GM12878 (cell line): ENCODE measurements around the gene OR11A1. TPM values are rescaled to one million over a fixed set of nuclear protein-coding genes. Genes with fewer than 3 reads are reported as not detected.

Source experiments
- ATAC-seq: fragments of 200-7000 bp; cut with Tn5 transposase; 3 replicates; pipeline ENCODE4 v1.9.1; 2020; ENCODE audit warnings: mild to moderate bottlenecking, moderate library complexity
- BruUV-seq: library from RNA; stranded (reverse); fragments of 400-500 nt; replicated peaks from 2 replicates; lab custom pipeline; 2021; lab: Mats Ljungman, UMichigan
- CTCF ChIA-PET: fragments of 300-600 bp; sonication (Branson Sonifier 250); formaldehyde crosslinking; extraction: SDS; loops from one replicate; lab custom pipeline; 2021; ENCODE audit warnings: inconsistent platforms; lab: Yijun Ruan, JAX
- POLR2A ChIA-PET: fragments of 350-600 bp; formaldehyde crosslinking; extraction: SDS; loops from one replicate; lab custom pipeline; 2021; ENCODE audit warnings: inconsistent platforms; lab: Charles Lee
- RAD21 ChIA-PET: fragments of 300-600 bp; sonication (Branson Sonifier 250); formaldehyde crosslinking; loops from one replicate; lab custom pipeline; 2023; ENCODE audit warnings: antibody characterized with exemption; ENCODE audit not compliant: unreplicated experiment; lab: Charles Lee
- SMC1A ChIA-PET: fragments of 300-600 bp; sonication (Branson Sonifier 250); formaldehyde crosslinking; loops from one replicate; lab custom pipeline; 2023; ENCODE audit not compliant: unreplicated experiment, uncharacterized antibody; lab: Charles Lee
- DNase-seq: peaks from one replicate; pipeline ENCODE4 v3.0.0-alpha.2; 2011; ENCODE audit warnings: low read depth, low spot score
- FAIRE-seq: peaks from 3 replicates; lab custom pipeline; 2011; peaks lifted over from hg19 to GRCh38; lab: Jason Lieb, UNC
- H2AFZ ChIP-seq: 2 replicates; pipeline ENCODE4 v1.6.0; 2011; ENCODE audit warnings: low read depth, low read length, control low read depth; ENCODE audit not compliant: control insufficient read depth
- H3K27ac ChIP-seq: 2 replicates; pipeline ENCODE4 v1.5.1; 2011; ENCODE audit warnings: control low read depth; ENCODE audit not compliant: control insufficient read depth, insufficient read depth
- H3K27me3 ChIP-seq, 2 experiments: replicated peaks in 1 of 2; 2 replicates each; pipeline versions ENCODE4 v1.6.0 to v1.6.1; 2011; ENCODE audit warnings: low read length in 1 of 2; ENCODE audit not compliant: control insufficient read depth in 2 of 2, insufficient read depth in 2 of 2
- H3K36me3 ChIP-seq, 2 experiments: 2 replicates each; pipeline ENCODE4 v1.5.1; 2011; ENCODE audit warnings: low read length in 1 of 2; ENCODE audit not compliant: control insufficient read depth in 2 of 2, insufficient read depth in 2 of 2
- H3K4me1 ChIP-seq: 2 replicates; pipeline ENCODE4 v1.6.1; 2011; ENCODE audit warnings: mild to moderate bottlenecking, low read length, moderate library complexity, mixed read lengths; ENCODE audit not compliant: control insufficient read depth, insufficient read depth
- H3K4me2 ChIP-seq: 2 replicates; pipeline ENCODE4 v1.6.0; 2011; ENCODE audit warnings: control low read depth; ENCODE audit not compliant: control insufficient read depth, insufficient read depth
- H3K4me3 ChIP-seq: fragments of 200-600 bp; sonication (generic); 2 replicates; pipeline ENCODE4 v1.5.1; 2016
- H3K79me2 ChIP-seq: 2 replicates; pipeline ENCODE4 v1.6.0; 2011; ENCODE audit warnings: low read length; ENCODE audit not compliant: control insufficient read depth, insufficient read depth
- H3K9ac ChIP-seq: 2 replicates; pipeline ENCODE4 v1.8.0; 2011; ENCODE audit warnings: low read length, control low read depth, mixed read lengths; ENCODE audit not compliant: control insufficient read depth, insufficient read depth
- H3K9me3 ChIP-seq: replicated peaks from 3 replicates; pipeline ENCODE4 v1.5.1; 2011; ENCODE audit warnings: mild to moderate bottlenecking, low read length; ENCODE audit not compliant: control insufficient read depth, insufficient read depth
- H4K20me1 ChIP-seq: 2 replicates; pipeline ENCODE4 v1.6.0; 2011; ENCODE audit not compliant: control insufficient read depth, insufficient read depth
- ATF7 ChIP-seq: fragments of 450-650 bp; IDR thresholded peaks from 2 replicates; pipeline ENCODE4 v1.6.1; 2016; ENCODE audit warnings: low read depth, mild to moderate bottlenecking
- CEBPB ChIP-seq, 2 experiments: fragments of 150-350 bp in 1 of 2; IDR thresholded peaks; 2 replicates each; pipeline ENCODE4 v1.6.1; 2012 to 2014; ENCODE audit warnings: low read depth in 2 of 2, low read length in 2 of 2, borderline replicate concordance in 1 of 2, inconsistent platforms in 1 of 2
- GABPA ChIP-seq: IDR thresholded peaks from 2 replicates; pipeline ENCODE4 v1.6.1; 2014; ENCODE audit warnings: antibody characterized with exemption, low read depth, mild to moderate bottlenecking, inconsistent platforms
- HDAC2 ChIP-seq: fragments of 200-600 bp; sonication (generic); IDR thresholded peaks from 2 replicates; pipeline ENCODE4 v1.6.1; 2017
- HDGF ChIP-seq: fragments of 450-650 bp; IDR thresholded peaks from 2 replicates; pipeline ENCODE4 v1.6.1; 2016; ENCODE audit warnings: antibody characterized with exemption
- IRF4 ChIP-seq: IDR thresholded peaks from 2 replicates; pipeline ENCODE4 v1.6.1; 2011; ENCODE audit warnings: low read depth, low read length
- JUNB ChIP-seq: IDR thresholded peaks from 2 replicates; pipeline ENCODE4 v1.6.1; 2016; ENCODE audit warnings: antibody characterized with exemption, mild to moderate bottlenecking
- KAT2A ChIP-seq: conservative IDR thresholded peaks from 2 replicates; pipeline ENCODE4 v1.6.1; 2011; ENCODE audit warnings: low read depth, low read length; ENCODE audit not compliant: control insufficient read depth
- MLLT1 ChIP-seq: fragments of 450-650 bp; IDR thresholded peaks from 2 replicates; pipeline ENCODE4 v1.6.1; 2016; ENCODE audit warnings: mild to moderate bottlenecking
- NKRF ChIP-seq: fragments of 450-650 bp; conservative IDR thresholded peaks from 2 replicates; pipeline ENCODE4 v1.6.1; 2017; ENCODE audit warnings: mild to moderate bottlenecking, moderate library complexity
- PAX5 ChIP-seq: IDR thresholded peaks from 2 replicates; pipeline ENCODE4 v1.6.1; 2011; ENCODE audit warnings: low read depth, low read length, borderline replicate concordance
- USF2 ChIP-seq: IDR thresholded peaks from 2 replicates; pipeline ENCODE4 v1.6.1; 2011; ENCODE audit warnings: low read depth, low read length, improper control_type of control experiment, borderline replicate concordance
- whole genome bisulfite sequencing: methylation state at CpG from one replicate; pipeline ENCODE4 v1.1.6; 2016; ENCODE audit warnings: low lambda C conversion rate; ENCODE audit not compliant: insufficient replicate concordance, insufficient coverage; ENCODE audit errors: missing lambda C conversion rate; 5-methylcytosine and 5-hydroxymethylcytosine counted together
- in situ Hi-C: fragments of 300-500 bp; cut with MboI; formaldehyde crosslinking; loops from 9 replicates; pipeline ENCODE4 v1.14.3; 2018; ENCODE audit warnings: mixed read lengths
- intact Hi-C: fragments of 100-400 bp; cut with micrococcal nuclease; formaldehyde crosslinking; loops from one replicate; pipeline ENCODE4 v1.14.2; 2022; ENCODE audit not compliant: unreplicated experiment
- polyA plus RNA-seq, 11 experiments: library from polyadenylated mRNA; depleted of rRNA in 4 of 11; unstranded in 6 of 11; stranded (reverse) in 5 of 11; fragments of >200 nt; fragmentation: Nextera tagmentation in 4 of 11; fragmentation: Illumina TruSeq in 1 of 11; extraction: Ambion mirVana in 4 of 11; extraction: Trizol in 1 of 11; gene quantifications; 1 replicate in 1 of 11; 2 replicates in 10 of 11; pipeline versions ENCODE4 v1.2.1 to v1.2.3, GENCODE V29; 2011 to 2016; ENCODE audit warnings: inconsistent platforms in 2 of 11, missing spikeins in 2 of 11, low read depth in 1 of 11
- total RNA-seq, 4 experiments: library from RNA; depleted of rRNA in 3 of 4; stranded (reverse); fragments of >200 nt in 3 of 4; fragmentation: Illumina TruSeq in 1 of 4; extraction: Trizol in 1 of 4; gene quantifications; 2 replicates each; pipeline versions ENCODE4 v1.2.1 to v1.2.3, GENCODE V29; 2013 to 2021

Gene OR11A1
- total and polyA plus RNA-seq, 10 of the 15 experiments (the other 5 are each of a cell fraction or from before 2014, with no cell fraction given): not detected

GRCh38 chr6:29494131-29494530 is 37.3 kb upstream of the OR11A1 start:
- H3K27ac ChIP-seq: no peak overlapping the region
- H3K27me3 ChIP-seq: no peaks in the 10 kb centered on the region
- H3K36me3 ChIP-seq: no peaks in the 10 kb centered on the region
- H3K9me3 ChIP-seq: no peaks in the 10 kb centered on the region
- no peaks in the 10 kb centered on the region for H3K79me2 ChIP-seq
- no peak overlapping the region for H3K9ac ChIP-seq
- RAD21 ChIA-PET: no interaction called here
- CTCF ChIA-PET: interaction anchor here (1.4 kb wide), 1 partner anchor 44 kb away, joined by 3 read pairs; no protein-coding TSS in a partner anchor
- in situ Hi-C loops: no loop called here
- no peaks in the 10 kb centered on the region for H3K4me1 ChIP-seq
- no peak for FAIRE-seq
- SMC1A ChIA-PET: interaction anchor here (0.9 to 1.8 kb wide), 2 partner anchors 11 to 78 kb away, joined by 3 read pairs; no protein-coding TSS in a partner anchor
- 17% methylated on average over 2 of the region's 2 CpGs for WGBS
- no peak overlapping the region for H3K4me3 ChIP-seq
- BruUV-seq: no TSS peak
- POLR2A ChIA-PET: no interaction called here
- H4K20me1 ChIP-seq: no peaks in the 10 kb centered on the region
- H2AFZ ChIP-seq: no peak overlapping the region
- ATAC-seq: no peak
- H3K4me2 ChIP-seq: no peak overlapping the region
- TF ChIP-seq KAT2A (no peak), HDGF (no peak), IRF4 (no peak), HDAC2 (no peak), CEBPB (IDR thresholded peaks at IDR 0.05; ENCODE audit: borderline replicate concordance in 1 of 2, low read depth in 2 of 2, low read length in 2 of 2) (no peak), GABPA (no peak)
- intact Hi-C loops: no loop called here
- no peak for DNase-seq

GRCh38 chr6:29493261-29493660 is 36.4 kb upstream of the OR11A1 start:
- BruUV-seq: no TSS peak
- Histone ChIP-seq H3K4me1 (no peaks in the 10 kb centered on the region), H3K36me3 (no peaks in the 10 kb centered on the region), H4K20me1 (no peaks in the 10 kb centered on the region), H2AFZ (no peak overlapping the region), H3K9ac (no peak overlapping the region), H3K4me3 (no peak overlapping the region), H3K27me3 (no peaks in the 10 kb centered on the region), H3K27ac (no peak overlapping the region), H3K79me2 (no peaks in the 10 kb centered on the region), H3K4me2 (no peak overlapping the region), H3K9me3 (no peaks in the 10 kb centered on the region)
- ChIA-PET POLR2A (no interaction called here), RAD21 (no interaction called here), CTCF (no interaction called here), SMC1A (interaction anchor here (0.7 kb wide), 1 partner anchor 34 kb away, joined by 4 read pairs; no protein-coding TSS in a partner anchor)
- FAIRE-seq (no peak), ATAC-seq (no peak), DNase-seq (no peak)
- TF ChIP-seq HDGF (no peak), MLLT1 (no peak), ATF7 (no peak), PAX5 (no peak), NKRF (no peak), USF2 (no peak), JUNB (no peak)
- WGBS: 0% methylated on average over 2 of the region's 2 CpGs
- intact Hi-C loops (no loop called here), in situ Hi-C loops (no loop called here)
